Measurements from ENCODE around the gene HSP90AB1. TPM values are rescaled to one million over a fixed set of nuclear protein-coding genes. Genes with fewer than 3 reads are reported as not detected.
A peak's percentile ranks its signal among the peaks of the same experiment; 100 is the strongest.

HSP90AB1 gene
- total and polyA plus RNA-seq, 9 of the 15 experiments (the other 6 are each of a cell fraction or from before 2014, with no cell fraction given), result 1,780 to 3,358 (median 2,262) TPM

GRCh38 chr6:44265007-44265721 is 18.3 kb downstream of the HSP90AB1 start, which contains the start of gene NFKBIE (continued):
- TF ChIP-seq ARID4B (CRISPR knock-in tag; IDR thresholded peaks at IDR 0.05) (peak; percentile 41), TBL1XR1 (IDR thresholded peaks at IDR 0.05; ENCODE audit: low read length in 2 of 2) (0 out of 4 replicates have a peak, but pooled peaks of 1 of the 2 experiments have one; percentile 12), ZNF583 (CRISPR knock-in tag; IDR thresholded peaks at IDR 0.05) (no peak), IRF2 (CRISPR knock-in tag; IDR thresholded peaks at IDR 0.05) (no peak), NR2C2 (CRISPR knock-in tag; IDR thresholded peaks at IDR 0.05) (no peak), NR2C2 (tag; IDR thresholded peaks at IDR 0.05) (peak; percentile 13; the same call in 1 of the 2 replicates), BACH1 (tag; IDR thresholded peaks at IDR 0.05) (no peak), MED1 (CRISPR knock-in tag; IDR thresholded peaks at IDR 0.05; ENCODE audit: borderline replicate concordance) (no peak), ZNF778 (CRISPR knock-in tag; IDR thresholded peaks at IDR 0.05) (no peak), ZNF318 (IDR thresholded peaks at IDR 0.05; ENCODE audit: borderline replicate concordance in 1 of 2, low read depth in 1 of 2) (no peak)

Data from K562 (cell line).